HepG2 (cell line): ENCODE measurements around the gene DEPDC1. TPM values are rescaled to one million over a fixed set of nuclear protein-coding genes. Genes with fewer than 3 reads are reported as not detected.

Experiments used
- CCAR2 ChIP-seq: fragments of 200-400 bp; formaldehyde crosslinking; optimal IDR thresholded peaks from 2 replicates; pipeline ENCODE3; 2018; ENCODE audit warnings: low read depth, mild to moderate bottlenecking, low read length, moderate library complexity
- CHCHD3 ChIP-seq: sonication (generic); formaldehyde crosslinking; IDR thresholded peaks from 2 replicates; pipeline ENCODE4 v1.8.0; 2022; ENCODE audit warnings: mild to moderate bottlenecking, missing genetic modification reagents, moderate library complexity
- DNMT1 ChIP-seq: sonication (generic); formaldehyde crosslinking; IDR thresholded peaks from 2 replicates; pipeline ENCODE4 v1.5.1; 2020; ENCODE audit warnings: mild to moderate bottlenecking, missing genetic modification reagents
- ELF1 ChIP-seq: sonication (generic); formaldehyde crosslinking; IDR thresholded peaks from 2 replicates; pipeline ENCODE4 v1.4.0; 2020; ENCODE audit warnings: missing genetic modification reagents
- KLF6 ChIP-seq: IDR thresholded peaks from 2 replicates; pipeline ENCODE4 v1.8.0; 2016; ENCODE audit warnings: missing biosample characterization, missing genetic modification reagents
- MAFF ChIP-seq: IDR thresholded peaks from 2 replicates; pipeline ENCODE4 v1.6.1; 2011; ENCODE audit warnings: low read depth, low read length, improper control_type of control experiment
- MED13 ChIP-seq: sonication (generic); formaldehyde crosslinking; IDR thresholded peaks from 2 replicates; pipeline ENCODE4 v1.5.0; 2020; ENCODE audit warnings: missing genetic modification reagents
- NFYC ChIP-seq: IDR thresholded peaks from 2 replicates; pipeline ENCODE4 v1.6.1; 2016; ENCODE audit warnings: missing genetic modification reagents, missing compliant biosample characterization
- NR2C2 ChIP-seq: sonication (generic); formaldehyde crosslinking; IDR thresholded peaks from 2 replicates; pipeline ENCODE4 v1.4.0; 2020; ENCODE audit warnings: missing genetic modification reagents, mild to moderate bottlenecking, moderate library complexity, borderline replicate concordance
- PITX1 ChIP-seq: sonication (generic); formaldehyde crosslinking; IDR thresholded peaks from 2 replicates; pipeline ENCODE4 v1.5.1; 2020; ENCODE audit warnings: mild to moderate bottlenecking, missing genetic modification reagents
- REL ChIP-seq: sonication (generic); formaldehyde crosslinking; conservative IDR thresholded peaks from 2 replicates; pipeline ENCODE4 v1.8.0; 2022; ENCODE audit warnings: mild to moderate bottlenecking, missing genetic modification reagents, moderate library complexity
- STAT5B ChIP-seq: sonication (generic); formaldehyde crosslinking; IDR thresholded peaks from 2 replicates; pipeline ENCODE4 v1.4.0; 2020; ENCODE audit warnings: missing genetic modification reagents
- ZIK1 ChIP-seq: sonication (generic); formaldehyde crosslinking; IDR thresholded peaks from 2 replicates; pipeline ENCODE4 v1.5.0; 2020; ENCODE audit warnings: mild to moderate bottlenecking, low read depth, missing genetic modification reagents, borderline replicate concordance
- ZMYM4 ChIP-seq: sonication (generic); formaldehyde crosslinking; IDR thresholded peaks from 2 replicates; pipeline ENCODE4 v1.8.1; 2023; ENCODE audit warnings: mild to moderate bottlenecking, missing genetic modification reagents
- ZNF207 ChIP-seq: fragments of 450-650 bp; IDR thresholded peaks from 2 replicates; pipeline ENCODE4 v1.6.1; 2016; ENCODE audit warnings: antibody characterized with exemption, borderline replicate concordance
- ZNF570 ChIP-seq: sonication (generic); formaldehyde crosslinking; IDR thresholded peaks from 2 replicates; pipeline ENCODE4 v1.4.0; 2020; ENCODE audit warnings: mild to moderate bottlenecking, missing genetic modification reagents, borderline replicate concordance
- polyA plus RNA-seq, 8 experiments: library from polyadenylated mRNA; depleted of rRNA in 3 of 8; stranded (reverse) in 7 of 8; unstranded in 1 of 8; fragments of >200 nt; fragmentation: Illumina TruSeq in 4 of 8; extraction: Trizol in 4 of 8; gene quantifications; 2 replicates each; pipeline versions ENCODE4 v1.2.1 to v1.2.3, GENCODE V29; 2011 to 2016; ENCODE audit warnings: low read depth in 4 of 8, missing spikeins in 1 of 8, mixed read lengths in 1 of 8; ENCODE audit not compliant: insufficient read depth in 1 of 8
- total RNA-seq, 5 experiments: library from RNA; depleted of rRNA; stranded (reverse); fragments of >200 nt; fragmentation: Illumina TruSeq; extraction: Trizol; gene quantifications; 2 replicates each; pipeline ENCODE4 v1.2.3, GENCODE V29; 2016; ENCODE audit warnings: low read depth in 1 of 5
- TF ChIP-seq, protein P1 (sequence below): sonication (generic); formaldehyde crosslinking; IDR thresholded peaks from 2 replicates; pipeline ENCODE4 v1.4.0; 2020; ENCODE audit warnings: missing genetic modification reagents
- TF ChIP-seq, protein P2 (sequence below): sonication (generic); formaldehyde crosslinking; IDR thresholded peaks from 2 replicates; pipeline ENCODE4 v1.9.0; 2021; ENCODE audit warnings: missing genetic modification reagents, borderline replicate concordance
- TF ChIP-seq, protein P3 (sequence below): sonication (generic); formaldehyde crosslinking; IDR thresholded peaks from 2 replicates; pipeline ENCODE4 v1.4.0; 2020; ENCODE audit warnings: missing genetic modification reagents

The DEPDC1 gene
- total and polyA plus RNA-seq, 2 of the 13 experiments (the other 11 are each of a cell fraction or from before 2014, with no cell fraction given) = 7.0 to 20.2 TPM

DNA sequence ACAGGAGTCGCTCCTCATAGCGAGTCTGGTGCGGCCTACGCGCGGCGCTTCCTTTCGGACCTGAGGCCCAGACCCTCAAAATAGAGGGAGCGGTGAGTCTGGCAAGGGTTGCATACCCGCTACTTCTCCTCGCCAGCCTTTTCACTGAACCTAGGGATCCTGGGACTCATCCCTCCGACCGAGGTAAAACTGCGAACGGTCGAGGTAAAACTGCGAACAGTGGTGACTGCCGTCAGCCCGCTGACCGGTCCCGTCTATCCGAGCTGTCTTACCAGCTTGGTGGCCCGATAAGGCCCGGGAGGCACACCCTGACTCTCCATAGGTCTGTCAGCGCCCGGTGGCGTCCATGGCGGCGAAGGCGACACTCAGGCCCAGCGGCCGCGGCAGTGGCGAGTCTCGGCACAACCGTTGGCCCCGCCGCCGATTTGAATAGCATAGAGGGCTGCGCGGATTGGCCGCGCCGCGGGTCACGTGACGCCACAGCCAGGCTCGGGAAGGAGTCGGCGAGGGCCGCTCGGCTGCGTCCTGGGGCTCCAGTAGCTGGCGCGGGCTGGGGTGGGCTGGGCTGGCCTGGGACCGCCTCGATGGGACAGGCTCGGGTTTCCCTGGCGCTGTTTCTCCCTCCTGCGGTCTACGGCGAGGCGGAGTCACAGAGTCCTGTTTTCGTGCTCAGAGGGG, at the start of gene DEPDC1 (continued):
- TF ChIP-seq, protein P1, sequence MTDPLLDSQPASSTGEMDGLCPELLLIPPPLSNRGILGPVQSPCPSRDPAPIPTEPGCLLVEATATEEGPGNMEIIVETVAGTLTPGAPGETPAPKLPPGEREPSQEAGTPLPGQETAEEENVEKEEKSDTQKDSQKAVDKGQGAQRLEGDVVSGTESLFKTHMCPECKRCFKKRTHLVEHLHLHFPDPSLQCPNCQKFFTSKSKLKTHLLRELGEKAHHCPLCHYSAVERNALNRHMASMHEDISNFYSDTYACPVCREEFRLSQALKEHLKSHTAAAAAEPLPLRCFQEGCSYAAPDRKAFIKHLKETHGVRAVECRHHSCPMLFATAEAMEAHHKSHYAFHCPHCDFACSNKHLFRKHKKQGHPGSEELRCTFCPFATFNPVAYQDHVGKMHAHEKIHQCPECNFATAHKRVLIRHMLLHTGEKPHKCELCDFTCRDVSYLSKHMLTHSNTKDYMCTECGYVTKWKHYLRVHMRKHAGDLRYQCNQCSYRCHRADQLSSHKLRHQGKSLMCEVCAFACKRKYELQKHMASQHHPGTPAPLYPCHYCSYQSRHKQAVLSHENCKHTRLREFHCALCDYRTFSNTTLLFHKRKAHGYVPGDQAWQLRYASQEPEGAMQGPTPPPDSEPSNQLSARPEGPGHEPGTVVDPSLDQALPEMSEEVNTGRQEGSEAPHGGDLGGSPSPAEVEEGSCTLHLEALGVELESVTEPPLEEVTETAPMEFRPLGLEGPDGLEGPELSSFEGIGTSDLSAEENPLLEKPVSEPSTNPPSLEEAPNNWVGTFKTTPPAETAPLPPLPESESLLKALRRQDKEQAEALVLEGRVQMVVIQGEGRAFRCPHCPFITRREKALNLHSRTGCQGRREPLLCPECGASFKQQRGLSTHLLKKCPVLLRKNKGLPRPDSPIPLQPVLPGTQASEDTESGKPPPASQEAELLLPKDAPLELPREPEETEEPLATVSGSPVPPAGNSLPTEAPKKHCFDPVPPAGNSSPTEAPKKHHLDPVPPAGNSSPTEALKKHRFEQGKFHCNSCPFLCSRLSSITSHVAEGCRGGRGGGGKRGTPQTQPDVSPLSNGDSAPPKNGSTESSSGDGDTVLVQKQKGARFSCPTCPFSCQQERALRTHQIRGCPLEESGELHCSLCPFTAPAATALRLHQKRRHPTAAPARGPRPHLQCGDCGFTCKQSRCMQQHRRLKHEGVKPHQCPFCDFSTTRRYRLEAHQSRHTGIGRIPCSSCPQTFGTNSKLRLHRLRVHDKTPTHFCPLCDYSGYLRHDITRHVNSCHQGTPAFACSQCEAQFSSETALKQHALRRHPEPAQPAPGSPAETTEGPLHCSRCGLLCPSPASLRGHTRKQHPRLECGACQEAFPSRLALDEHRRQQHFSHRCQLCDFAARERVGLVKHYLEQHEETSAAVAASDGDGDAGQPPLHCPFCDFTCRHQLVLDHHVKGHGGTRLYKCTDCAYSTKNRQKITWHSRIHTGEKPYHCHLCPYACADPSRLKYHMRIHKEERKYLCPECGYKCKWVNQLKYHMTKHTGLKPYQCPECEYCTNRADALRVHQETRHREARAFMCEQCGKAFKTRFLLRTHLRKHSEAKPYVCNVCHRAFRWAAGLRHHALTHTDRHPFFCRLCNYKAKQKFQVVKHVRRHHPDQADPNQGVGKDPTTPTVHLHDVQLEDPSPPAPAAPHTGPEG (CRISPR knock-in tag) = no peak
- TF ChIP-seq ZMYM4 (CRISPR knock-in tag) (peak; percentile 100), REL (CRISPR knock-in tag) (0 out of 2 replicates have a peak, but pooled peaks have one; percentile 44), KLF6 (CRISPR knock-in tag) (no peak), MED13 (no peak), STAT5B (CRISPR knock-in tag) (no peak), CCAR2 (no peak), ZNF570 (no peak), NR2C2 (CRISPR knock-in tag) (no peak), NFYC (CRISPR knock-in tag) (peak; percentile 89), ELF1 (CRISPR knock-in tag) (no peak), DNMT1 (CRISPR knock-in tag) (no peak), ZIK1 (CRISPR knock-in tag) (no peak; the same call in 1 of the 2 replicates), MAFF (no peak), CHCHD3 (CRISPR knock-in tag) (peak; percentile 81; the same call in 1 of the 2 replicates), PITX1 (CRISPR knock-in tag) (0 out of 2 replicates have a peak, but pooled peaks have one; percentile 53), ZNF207 (0 out of 2 replicates have a peak, but pooled peaks have one; percentile 36)
- TF ChIP-seq, protein P2, sequence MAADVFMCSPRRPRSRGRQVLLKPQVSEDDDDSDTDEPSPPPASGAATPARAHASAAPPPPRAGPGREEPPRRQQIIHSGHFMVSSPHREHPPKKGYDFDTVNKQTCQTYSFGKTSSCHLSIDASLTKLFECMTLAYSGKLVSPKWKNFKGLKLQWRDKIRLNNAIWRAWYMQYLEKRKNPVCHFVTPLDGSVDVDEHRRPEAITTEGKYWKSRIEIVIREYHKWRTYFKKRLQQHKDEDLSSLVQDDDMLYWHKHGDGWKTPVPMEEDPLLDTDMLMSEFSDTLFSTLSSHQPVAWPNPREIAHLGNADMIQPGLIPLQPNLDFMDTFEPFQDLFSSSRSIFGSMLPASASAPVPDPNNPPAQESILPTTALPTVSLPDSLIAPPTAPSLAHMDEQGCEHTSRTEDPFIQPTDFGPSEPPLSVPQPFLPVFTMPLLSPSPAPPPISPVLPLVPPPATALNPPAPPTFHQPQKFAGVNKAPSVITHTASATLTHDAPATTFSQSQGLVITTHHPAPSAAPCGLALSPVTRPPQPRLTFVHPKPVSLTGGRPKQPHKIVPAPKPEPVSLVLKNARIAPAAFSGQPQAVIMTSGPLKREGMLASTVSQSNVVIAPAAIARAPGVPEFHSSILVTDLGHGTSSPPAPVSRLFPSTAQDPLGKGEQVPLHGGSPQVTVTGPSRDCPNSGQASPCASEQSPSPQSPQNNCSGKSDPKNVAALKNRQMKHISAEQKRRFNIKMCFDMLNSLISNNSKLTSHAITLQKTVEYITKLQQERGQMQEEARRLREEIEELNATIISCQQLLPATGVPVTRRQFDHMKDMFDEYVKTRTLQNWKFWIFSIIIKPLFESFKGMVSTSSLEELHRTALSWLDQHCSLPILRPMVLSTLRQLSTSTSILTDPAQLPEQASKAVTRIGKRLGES (CRISPR knock-in tag) = no peak
- TF ChIP-seq, protein P3, sequence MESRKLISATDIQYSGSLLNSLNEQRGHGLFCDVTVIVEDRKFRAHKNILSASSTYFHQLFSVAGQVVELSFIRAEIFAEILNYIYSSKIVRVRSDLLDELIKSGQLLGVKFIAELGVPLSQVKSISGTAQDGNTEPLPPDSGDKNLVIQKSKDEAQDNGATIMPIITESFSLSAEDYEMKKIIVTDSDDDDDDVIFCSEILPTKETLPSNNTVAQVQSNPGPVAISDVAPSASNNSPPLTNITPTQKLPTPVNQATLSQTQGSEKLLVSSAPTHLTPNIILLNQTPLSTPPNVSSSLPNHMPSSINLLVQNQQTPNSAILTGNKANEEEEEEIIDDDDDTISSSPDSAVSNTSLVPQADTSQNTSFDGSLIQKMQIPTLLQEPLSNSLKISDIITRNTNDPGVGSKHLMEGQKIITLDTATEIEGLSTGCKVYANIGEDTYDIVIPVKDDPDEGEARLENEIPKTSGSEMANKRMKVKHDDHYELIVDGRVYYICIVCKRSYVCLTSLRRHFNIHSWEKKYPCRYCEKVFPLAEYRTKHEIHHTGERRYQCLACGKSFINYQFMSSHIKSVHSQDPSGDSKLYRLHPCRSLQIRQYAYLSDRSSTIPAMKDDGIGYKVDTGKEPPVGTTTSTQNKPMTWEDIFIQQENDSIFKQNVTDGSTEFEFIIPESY = no peak; the same call in 1 of the 2 replicates
